GM21786 (cell line): ENCODE data around the gene KCNC4.

Experiments
- ATAC-seq: cut with Tn5 transposase; IDR thresholded peaks from one replicate; pipeline ENCODE4 v1.9.1; 2021; ENCODE audit not compliant: unreplicated experiment

The KCNC4 gene

GRCh38 chr1:110188035-110188618, 22.0 kb upstream of the KCNC4 start:
- ATAC-seq, result no peak

DNA sequence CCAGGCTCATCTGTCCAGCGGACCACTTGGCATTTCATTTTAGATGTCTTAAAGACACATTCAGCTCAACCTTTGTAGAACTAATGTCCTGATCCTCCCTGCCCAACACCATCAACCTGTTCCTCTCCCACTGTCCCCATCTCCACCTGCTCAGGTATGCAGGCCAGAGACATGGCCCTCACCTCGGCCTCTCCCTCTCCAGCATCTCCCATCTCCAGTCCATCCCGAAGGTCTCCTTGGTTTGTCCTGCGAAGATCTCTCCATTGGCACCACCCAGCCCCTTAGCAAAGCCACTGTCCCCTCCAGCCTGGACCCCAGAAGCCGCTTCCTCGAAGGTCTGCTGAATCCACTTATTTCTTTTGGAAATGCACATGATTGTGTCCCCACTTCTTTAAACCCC, 20.9 kb upstream of the KCNC4 start:
- no peak for ATAC-seq

- ATAC-seq, result no peak
These were observed 19.7 kb upstream of the KCNC4 start for GRCh38 chr1:110190282-110190929.

GRCh38 chr1:110192541-110192940, 17.6 kb upstream of the KCNC4 start:
- ATAC-seq, result no peak

DNA sequence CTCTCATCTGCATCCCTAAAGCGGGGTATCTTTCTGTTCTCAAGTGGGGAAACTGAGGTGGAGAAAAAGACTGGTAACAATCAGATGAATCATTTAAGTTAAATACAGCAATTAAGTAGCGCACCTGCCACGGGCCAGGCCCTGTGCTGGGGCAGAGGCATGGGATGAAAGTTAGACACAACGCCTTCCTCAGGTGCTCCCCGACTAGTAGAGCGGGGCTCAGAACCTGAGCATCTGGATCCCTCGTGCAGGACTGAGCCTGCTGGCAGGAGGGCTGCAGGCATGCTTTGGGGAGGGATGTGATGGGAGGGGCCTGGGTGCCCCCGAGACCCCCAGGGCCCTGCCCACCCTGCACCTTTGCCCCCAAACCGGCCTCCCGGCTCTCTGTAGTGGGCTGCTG, 14.9 kb upstream of the KCNC4 start:
- ATAC-seq, result no peak

DNA sequence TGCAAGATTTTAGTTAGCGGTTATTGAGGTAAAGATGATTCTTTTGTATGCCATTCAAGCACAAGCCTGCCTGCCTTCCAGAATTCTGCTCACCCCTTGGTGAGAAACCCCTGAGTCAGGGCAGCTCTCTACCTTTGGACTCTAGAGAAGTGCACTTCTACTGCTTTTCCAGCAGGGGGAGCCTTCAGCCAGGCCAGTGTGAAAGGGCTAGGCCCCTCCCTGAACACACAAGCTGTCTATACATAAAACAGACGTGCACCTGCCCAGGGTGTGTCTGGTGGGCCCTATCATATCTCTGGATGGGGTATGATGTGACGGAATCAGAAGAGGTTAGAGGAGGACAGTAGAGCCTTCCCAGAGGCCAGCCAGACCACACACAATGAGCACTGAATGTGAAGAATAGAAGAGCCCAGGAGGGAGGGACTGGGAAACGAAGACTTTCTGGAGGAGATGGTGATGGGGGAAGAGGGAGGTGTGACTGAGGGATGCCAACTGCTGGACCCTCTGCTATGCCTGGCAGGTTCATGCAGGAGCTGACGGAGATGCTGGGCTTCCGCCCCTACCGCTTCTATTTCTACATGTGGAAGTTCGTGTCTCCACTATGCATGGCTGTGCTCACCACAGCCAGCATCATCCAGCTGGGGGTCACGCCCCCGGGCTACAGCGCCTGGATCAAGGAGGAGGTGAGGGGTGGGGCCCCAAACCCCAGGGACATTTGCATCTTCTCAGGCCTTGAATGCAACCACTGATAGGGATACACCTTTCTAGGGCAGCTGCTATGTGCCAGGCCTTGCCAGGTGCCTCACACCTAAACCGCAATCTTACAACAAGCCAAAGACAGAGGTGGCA, 13.0 kb upstream of the KCNC4 start:
- no peak for ATAC-seq

GRCh38 chr1:110197905-110198629, 12.0 kb upstream of the KCNC4 start:
- ATAC-seq, result no peak

DNA sequence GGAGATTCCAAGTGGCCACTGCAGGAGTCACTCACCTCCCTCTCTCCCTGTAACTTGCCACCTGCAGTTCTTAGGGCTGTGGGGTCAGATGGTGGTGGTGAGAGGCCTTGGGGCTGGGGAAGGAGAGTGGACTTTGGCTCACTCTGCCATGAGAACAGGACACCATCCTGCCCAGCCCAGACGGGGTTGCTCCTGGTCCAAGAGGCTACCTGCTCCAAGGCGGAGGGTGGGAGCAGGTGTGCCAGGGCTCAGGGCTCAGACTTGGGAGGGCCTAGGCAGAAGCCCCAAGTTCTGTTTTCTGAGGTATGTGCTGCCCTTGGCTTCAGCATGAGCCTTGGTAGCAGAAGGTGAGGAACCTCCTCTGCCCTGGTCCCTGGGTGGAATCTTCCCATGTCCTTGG, 11.4 kb upstream of the KCNC4 start:
- ATAC-seq, result no peak

DNA sequence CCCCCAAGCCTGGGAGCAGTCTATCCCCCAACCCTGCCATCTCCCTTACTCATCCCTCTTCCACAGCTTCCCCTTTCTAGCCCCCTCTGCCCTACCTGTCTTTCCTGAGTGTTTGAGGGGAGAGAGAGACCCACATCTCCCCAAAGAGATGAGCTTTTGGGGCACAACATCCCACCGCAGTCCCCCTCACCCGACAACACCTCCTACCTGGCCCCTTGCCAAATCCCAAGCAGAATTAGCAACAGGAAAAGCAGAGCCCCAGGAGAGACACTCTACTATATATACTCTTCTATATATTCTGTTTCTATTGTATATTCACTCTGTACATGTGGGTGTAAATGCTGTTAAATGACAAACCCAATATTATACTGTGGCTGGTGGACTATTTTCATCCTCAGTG, 9.9 kb upstream of the KCNC4 start:
- ATAC-seq, result no peak

GRCh38 chr1:110200666-110201065, 9.4 kb upstream of the KCNC4 start:
- no peak for ATAC-seq

DNA sequence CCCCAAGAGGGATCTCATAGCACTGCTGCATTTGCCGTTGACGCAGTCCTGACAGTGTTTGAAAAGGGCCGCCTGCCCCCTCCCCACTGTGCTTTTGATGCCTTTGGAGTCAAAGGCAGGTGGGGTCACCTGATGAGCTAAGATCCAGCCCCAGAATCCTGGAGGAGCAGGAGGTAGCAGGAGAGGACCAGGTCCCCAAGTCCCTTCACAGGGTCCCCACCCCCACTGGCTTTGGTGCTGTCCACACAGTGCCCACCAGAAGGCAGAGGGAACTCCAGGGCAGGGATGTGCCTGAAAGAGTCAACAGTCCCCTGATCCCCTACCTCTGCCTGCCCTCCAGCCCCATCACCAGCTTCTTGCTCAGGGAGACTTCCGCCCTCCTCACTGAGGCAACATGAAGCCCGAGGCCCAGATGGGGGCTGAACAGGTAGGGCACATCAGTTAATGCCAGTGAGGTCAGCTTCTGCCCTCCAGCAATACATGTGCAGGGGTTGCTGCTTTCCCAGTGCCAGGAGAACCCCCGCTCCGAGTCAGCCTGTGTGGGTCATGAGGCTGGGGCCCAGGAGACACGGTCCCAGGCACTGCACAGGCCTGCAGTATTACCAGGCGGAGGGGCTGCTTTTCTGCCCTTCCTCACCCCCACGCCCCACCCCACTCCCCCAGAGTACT, 8.8 kb upstream of the KCNC4 start:
- no peak for ATAC-seq

- ATAC-seq, result no peak
These were observed 7.0 kb upstream of the KCNC4 start for GRCh38 chr1:110203021-110203661.

DNA sequence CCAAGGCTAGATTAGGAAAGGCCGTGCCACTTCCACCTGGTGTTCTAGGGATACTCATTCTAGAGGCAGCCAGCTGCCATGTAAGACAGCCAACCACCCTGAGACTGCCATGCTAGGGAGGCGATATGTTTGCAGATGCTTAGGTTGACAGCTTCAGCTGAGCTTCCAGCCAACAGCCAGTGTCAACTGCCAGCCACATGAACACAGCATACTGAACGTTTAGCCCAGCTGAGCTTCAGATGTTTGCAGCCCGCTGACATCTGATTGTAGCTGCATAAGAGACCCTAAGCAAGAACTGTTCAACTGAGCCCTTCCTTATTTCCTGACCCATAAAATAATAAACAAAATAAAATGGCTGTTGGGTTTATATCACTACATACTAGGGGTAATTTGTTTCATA, 5.0 kb upstream of the KCNC4 start:
- ATAC-seq, result no peak

- ATAC-seq, result no peak
These were observed 4.4 kb upstream of the KCNC4 start for GRCh38 chr1:110205591-110206155.

- no peak for ATAC-seq
These were observed 3.7 kb upstream of the KCNC4 start for GRCh38 chr1:110206261-110206920.

- no peak for ATAC-seq
These were observed 2.3 kb upstream of the KCNC4 start for GRCh38 chr1:110207831-110208230.

DNA sequence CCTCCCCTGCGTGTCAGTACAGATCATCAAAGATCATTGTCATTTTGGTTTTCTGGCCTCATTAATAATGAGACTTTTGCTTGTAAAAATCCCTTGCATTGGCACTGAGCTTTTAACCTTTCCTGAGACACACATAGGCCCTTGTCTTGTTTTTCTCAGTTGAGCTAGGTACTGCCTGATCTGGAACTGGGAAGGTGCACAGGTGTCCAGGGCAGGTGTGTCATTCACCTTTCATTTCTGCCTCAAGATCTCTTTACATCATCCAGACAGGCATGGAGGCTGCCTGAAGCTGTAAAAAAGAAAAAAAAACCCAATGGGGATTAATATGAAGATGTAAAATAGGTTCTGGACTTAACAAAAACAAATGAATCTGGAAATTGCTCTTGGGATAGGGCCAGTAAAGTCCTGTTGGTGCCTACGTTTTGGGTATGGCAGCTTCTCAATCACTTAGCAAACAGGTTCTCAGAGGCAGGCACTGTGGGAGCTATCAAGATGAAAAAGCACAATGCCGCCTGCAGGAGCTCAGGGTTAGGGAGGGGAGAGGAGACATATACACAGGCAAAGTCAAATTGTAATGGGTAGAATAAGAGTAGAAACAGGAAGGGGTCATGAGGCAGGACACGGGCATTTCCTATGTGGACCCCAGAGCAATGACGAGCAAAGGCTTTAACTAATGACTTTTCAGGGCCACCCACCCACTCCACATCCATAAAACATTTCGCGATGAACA, 1.0 kb upstream of the KCNC4 start:
- ATAC-seq, result no peak

- ATAC-seq, result peak; percentile 20
These were observed 736 bp downstream of the KCNC4 start for GRCh38 chr1:110210604-110211495.
